Dermis microvascular lymphatic vessel endothelial cell (primary cell): ENCODE data around the gene MBD4. TPM values are rescaled to one million over a fixed set of nuclear protein-coding genes. Genes with fewer than 3 reads are reported as not detected.
A peak's percentile ranks its signal among the peaks of the same experiment; 100 is the strongest.
"Not testable (repeated sequence)": the region's sequence is repeated elsewhere in the genome, so short reads cannot be mapped to it uniquely, and the experiment has no call there.

ENCODE experiments used
- DNase-seq, 2 donors: peaks; one replicate each; pipeline versions ENCODE4 v3.0.0 to v3.0.0-alpha.2; 2010; ENCODE audit warnings: low read depth in 2 of 2
- total RNA-seq: library from RNA; depleted of rRNA; stranded (reverse); fragments of >200 nt; gene quantifications from 2 replicates; pipeline ENCODE4 v1.2.1, GENCODE V29; 2014

Gene MBD4
- total RNA-seq, 1 donor from 2014 or later, result 17.3 TPM

GRCh38 chr3:129429602-129430001 is 10.1 kb downstream of the MBD4 start:
- DNase-seq, result no peak

- DNase-seq, result no peak
These were observed 10.7 kb downstream of the MBD4 start for GRCh38 chr3:129429080-129429451.

GRCh38 chr3:129428376-129429079 is 11.2 kb downstream of the MBD4 start, which contains the start of gene EFCAB12:
Gene EFCAB12 (minus strand): TSS chr3:129428636. CDS start chr3:129428488, 148 bp downstream.
- DNase-seq, result peak; percentile 74 to 91

GRCh38 chr3:129428007-129428375 is 11.8 kb downstream of the MBD4 start:
- no peak for DNase-seq

- DNase-seq, result no peak
These were observed 14.1 kb downstream of the MBD4 start for GRCh38 chr3:129425619-129426018.

GRCh38 chr3:129425213-129425612 is 14.5 kb downstream of the MBD4 start:
- no peak for DNase-seq

- no peak for DNase-seq
These were observed 15.4 kb downstream of the MBD4 start for GRCh38 chr3:129424185-129424841.

- DNase-seq, result no peak
These were observed 16.9 kb downstream of the MBD4 start for GRCh38 chr3:129422897-129423296.

GRCh38 chr3:129421988-129422745 is 17.6 kb downstream of the MBD4 start:
- peak in 1 of 2 donors; percentile 50 for DNase-seq

GRCh38 chr3:129421236-129421883 is 18.4 kb downstream of the MBD4 start:
- DNase-seq, result no peak

- DNase-seq, result no peak
These were observed 20.3 kb downstream of the MBD4 start for GRCh38 chr3:129419476-129419875.

- no peak for DNase-seq
These were observed 21.4 kb downstream of the MBD4 start for GRCh38 chr3:129418041-129418973.

- DNase-seq, result peak; percentile 96 to 99
These were observed 22.4 kb downstream of the MBD4 start for GRCh38 chr3:129417326-129417725.

- no peak for DNase-seq
These were observed 23.3 kb downstream of the MBD4 start for GRCh38 chr3:129416415-129416814.

- no peak for DNase-seq
These were observed 23.9 kb downstream of the MBD4 start for GRCh38 chr3:129415830-129416229.

GRCh38 chr3:129415378-129415777 is 24.4 kb downstream of the MBD4 start:
- DNase-seq, result no peak

GRCh38 chr3:129413687-129414506 is 25.9 kb downstream of the MBD4 start:
- DNase-seq, result peak in 1 of 2 donors; percentile 81

- DNase-seq, result not testable (repeated sequence)
These were observed 26.5 kb downstream of the MBD4 start for GRCh38 chr3:129413238-129413637.

- DNase-seq, result no peak
These were observed 27.1 kb downstream of the MBD4 start for GRCh38 chr3:129412542-129413198.
